KMS-11 (cell line): ENCODE data around the gene ITPRIP.

Experiments
- H2AFZ ChIP-seq: fragments of 200-600 bp; sonication (generic); 2 replicates; pipeline ENCODE4 v1.6.1; 2016; ENCODE audit warnings: antibody characterized with exemption, mixed run types, low read depth
- H3K27ac ChIP-seq: fragments of 200-600 bp; sonication (generic); 2 replicates; pipeline ENCODE4 v1.6.1; 2016; ENCODE audit warnings: mild to moderate bottlenecking, mixed run types
- H3K27me3 ChIP-seq: fragments of 200-600 bp; sonication (generic); 2 replicates; pipeline ENCODE4 v1.6.1; 2017; ENCODE audit warnings: mild to moderate bottlenecking, low read depth, mixed run types, moderate library complexity; ENCODE audit not compliant: insufficient read depth
- H3K36me3 ChIP-seq: fragments of 200-600 bp; sonication (generic); 2 replicates; pipeline ENCODE4 v1.6.1; 2017; ENCODE audit warnings: mild to moderate bottlenecking, mixed run types; ENCODE audit not compliant: insufficient read depth
- H3K4me1 ChIP-seq: fragments of 200-600 bp; sonication (generic); 2 replicates; pipeline ENCODE4 v1.6.1; 2016; ENCODE audit warnings: mild to moderate bottlenecking, low read depth, mixed run types; ENCODE audit not compliant: poor library complexity, severe bottlenecking
- H3K4me2 ChIP-seq: fragments of 200-600 bp; sonication (generic); 2 replicates; pipeline ENCODE4 v1.7.0; 2016; ENCODE audit warnings: mild to moderate bottlenecking, mixed run types
- H3K4me3 ChIP-seq: fragments of 200-600 bp; sonication (generic); IDR thresholded peaks from 2 replicates; pipeline ENCODE4 v1.6.1; 2017; ENCODE audit warnings: low read depth, low read length, mixed read lengths; ENCODE audit not compliant: insufficient read depth
- H3K79me2 ChIP-seq: fragments of 200-600 bp; sonication (generic); 2 replicates; pipeline ENCODE4 v1.6.1; 2016; ENCODE audit warnings: low read depth, mixed run types; ENCODE audit not compliant: insufficient read depth
- H3K9ac ChIP-seq: fragments of 200-600 bp; sonication (generic); 2 replicates; pipeline ENCODE4 v1.6.1; 2016; ENCODE audit warnings: mild to moderate bottlenecking, mixed run types
- H4K20me1 ChIP-seq: fragments of 200-600 bp; sonication (generic); 2 replicates; pipeline ENCODE4 v1.6.1; 2016; ENCODE audit warnings: mild to moderate bottlenecking, mixed run types; ENCODE audit not compliant: insufficient read depth
- TF ChIP-seq, protein P1 (sequence below): fragments of 200-600 bp; sonication (generic); conservative IDR thresholded peaks from 2 replicates; pipeline ENCODE4 v1.6.1; 2017; ENCODE audit warnings: low read depth, mild to moderate bottlenecking, antibody characterized with exemption, low read length, moderate library complexity, mixed read lengths

ITPRIP gene

DNA sequence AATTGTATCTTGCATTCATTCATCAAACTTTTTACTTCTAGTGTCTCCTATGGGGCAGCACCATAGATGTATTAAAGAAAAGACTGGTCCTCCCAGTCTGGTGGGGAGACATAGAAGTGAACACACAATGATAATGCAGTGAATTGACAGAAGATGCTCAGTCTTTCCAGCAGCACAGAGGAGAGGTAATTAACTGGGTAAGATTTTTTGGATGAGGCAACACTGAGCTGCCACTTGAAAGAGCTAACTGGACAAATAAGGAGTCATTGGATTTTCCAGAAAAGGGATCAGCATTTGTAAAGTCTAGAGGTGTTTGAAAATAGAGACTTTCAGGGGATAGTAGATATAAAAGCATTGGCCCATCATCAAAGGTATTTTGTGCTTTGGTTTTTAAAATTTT, 7.2 kb upstream of the ITPRIP start:
- no peaks in the 10 kb centered on the region for H3K36me3 ChIP-seq
- no peak overlapping the region for H2AFZ ChIP-seq
- H3K4me3 ChIP-seq = no peak overlapping the region
- TF ChIP-seq, protein P1, sequence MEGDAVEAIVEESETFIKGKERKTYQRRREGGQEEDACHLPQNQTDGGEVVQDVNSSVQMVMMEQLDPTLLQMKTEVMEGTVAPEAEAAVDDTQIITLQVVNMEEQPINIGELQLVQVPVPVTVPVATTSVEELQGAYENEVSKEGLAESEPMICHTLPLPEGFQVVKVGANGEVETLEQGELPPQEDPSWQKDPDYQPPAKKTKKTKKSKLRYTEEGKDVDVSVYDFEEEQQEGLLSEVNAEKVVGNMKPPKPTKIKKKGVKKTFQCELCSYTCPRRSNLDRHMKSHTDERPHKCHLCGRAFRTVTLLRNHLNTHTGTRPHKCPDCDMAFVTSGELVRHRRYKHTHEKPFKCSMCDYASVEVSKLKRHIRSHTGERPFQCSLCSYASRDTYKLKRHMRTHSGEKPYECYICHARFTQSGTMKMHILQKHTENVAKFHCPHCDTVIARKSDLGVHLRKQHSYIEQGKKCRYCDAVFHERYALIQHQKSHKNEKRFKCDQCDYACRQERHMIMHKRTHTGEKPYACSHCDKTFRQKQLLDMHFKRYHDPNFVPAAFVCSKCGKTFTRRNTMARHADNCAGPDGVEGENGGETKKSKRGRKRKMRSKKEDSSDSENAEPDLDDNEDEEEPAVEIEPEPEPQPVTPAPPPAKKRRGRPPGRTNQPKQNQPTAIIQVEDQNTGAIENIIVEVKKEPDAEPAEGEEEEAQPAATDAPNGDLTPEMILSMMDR = no peak
- no peaks in the 10 kb centered on the region for H4K20me1 ChIP-seq
- H3K4me2 ChIP-seq = no peak overlapping the region
- no peaks in the 10 kb centered on the region; the same call in 1 of the 2 replicates for H3K27me3 ChIP-seq
- H3K4me1 ChIP-seq = peaks cover 15% of the 10 kb centered on the region
- no peak overlapping the region for H3K9ac ChIP-seq
- H3K79me2 ChIP-seq = no peaks in the 10 kb centered on the region
- H3K27ac ChIP-seq = no peak overlapping the region

DNA sequence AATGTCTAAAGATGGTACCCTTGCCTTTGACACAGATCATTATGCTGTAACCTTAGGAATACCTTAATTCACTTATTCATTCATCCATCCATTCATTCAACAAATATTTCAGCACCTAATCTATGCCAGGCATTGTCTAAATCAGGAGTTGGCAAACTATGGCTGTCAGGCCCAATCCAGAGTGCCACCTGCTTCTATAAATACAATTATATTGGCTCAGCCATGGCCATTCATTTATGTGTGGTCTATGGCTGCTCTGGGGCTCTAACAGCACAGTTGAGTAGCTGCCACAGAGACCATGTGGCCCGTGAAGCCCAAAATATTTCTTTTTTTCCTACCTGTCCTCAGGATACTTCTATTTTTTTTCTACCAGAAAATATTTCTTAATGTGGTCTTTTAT, 6.0 kb upstream of the ITPRIP start:
- no peak overlapping the region for H2AFZ ChIP-seq
- H3K4me3 ChIP-seq = no peak overlapping the region
- no peak overlapping the region for H3K9ac ChIP-seq
- no peaks in the 10 kb centered on the region for H4K20me1 ChIP-seq
- H3K27me3 ChIP-seq = no peaks in the 10 kb centered on the region; the same call in 1 of the 2 replicates
- peaks cover 18% of the 10 kb centered on the region for H3K4me1 ChIP-seq
- TF ChIP-seq, protein P1 = no peak
- H3K36me3 ChIP-seq = no peaks in the 10 kb centered on the region
- no peak overlapping the region for H3K27ac ChIP-seq
- no peak overlapping the region for H3K4me2 ChIP-seq
- H3K79me2 ChIP-seq = no peaks in the 10 kb centered on the region

- Histone ChIP-seq H3K4me3 (no peak overlapping the region), H3K27me3 (no peaks in the 10 kb centered on the region; the same call in 1 of the 2 replicates), H3K79me2 (no peaks in the 10 kb centered on the region), H4K20me1 (no peaks in the 10 kb centered on the region), H3K36me3 (no peaks in the 10 kb centered on the region), H3K9ac (no peak overlapping the region), H3K4me2 (no peak overlapping the region), H2AFZ (no peak overlapping the region), H3K27ac (no peak overlapping the region), H3K4me1 (peaks cover 17% of the 10 kb centered on the region)
- TF ChIP-seq, protein P1 = no peak
Measured at GRCh38 chr10:104342941-104343411, 4.7 kb upstream of the ITPRIP start.

DNA sequence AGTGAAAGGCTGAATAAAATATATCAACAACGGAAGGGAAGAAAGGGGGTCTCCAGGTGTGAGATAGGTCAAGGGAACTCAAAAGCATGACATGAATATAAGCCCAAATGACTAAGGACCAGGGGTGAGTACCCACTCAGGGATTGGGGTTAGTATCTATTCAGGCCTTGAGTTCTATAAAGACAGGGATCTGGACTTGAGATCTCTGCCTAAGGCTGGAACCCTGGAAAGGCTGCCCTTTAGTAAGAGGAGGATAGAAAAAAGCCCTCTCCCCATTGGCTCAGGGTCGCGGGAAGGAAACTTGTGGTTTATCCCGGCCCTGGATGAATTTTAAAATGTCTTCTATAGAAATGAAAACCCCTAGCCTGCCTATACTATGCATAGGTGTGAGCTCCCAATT, 2.4 kb upstream of the ITPRIP start:
- Histone ChIP-seq H3K4me1 (peaks cover 22% of the 10 kb centered on the region), H2AFZ (no peak overlapping the region), H4K20me1 (no peaks in the 10 kb centered on the region), H3K27ac (no peak overlapping the region), H3K9ac (no peak overlapping the region), H3K27me3 (no peaks in the 10 kb centered on the region; the same call in 1 of the 2 replicates), H3K4me2 (no peak overlapping the region), H3K79me2 (no peaks in the 10 kb centered on the region), H3K4me3 (no peak overlapping the region), H3K36me3 (no peaks in the 10 kb centered on the region)
- TF ChIP-seq, protein P1 = no peak
